SJSA1 (cell line): ENCODE measurements around the gene PDZRN4. TPM values are rescaled to one million over a fixed set of nuclear protein-coding genes. Genes with fewer than 3 reads are reported as not detected.
"Not testable (repeated sequence)": the region's sequence is repeated elsewhere in the genome, so short reads cannot be mapped to it uniquely, and the experiment has no call there.

Experiments
- DNase-seq, 2 experiments: peaks; one replicate each; pipeline ENCODE4 v3.0.0-alpha.2; 2015 to 2020; ENCODE audit warnings: low spot score in 2 of 2, low read depth in 1 of 2
- H3K27ac ChIP-seq: fragments of 250-450 bp; sonication (Bioruptor Pico); 2 replicates; pipeline ENCODE4 v1.5.1; 2020; ENCODE audit warnings: mild to moderate bottlenecking, moderate library complexity
- H3K27me3 ChIP-seq: fragments of 250-450 bp; sonication (Bioruptor Pico); replicated peaks from 2 replicates; pipeline ENCODE4 v1.5.1; 2020; ENCODE audit warnings: mild to moderate bottlenecking, moderate library complexity
- H3K36me3 ChIP-seq: fragments of 250-450 bp; sonication (Bioruptor Pico); 2 replicates; pipeline ENCODE4 v1.5.1; 2020; ENCODE audit warnings: mild to moderate bottlenecking
- H3K4me1 ChIP-seq: fragments of 250-450 bp; sonication (Bioruptor Pico); replicated peaks from 2 replicates; pipeline ENCODE4 v1.6.1; 2021; ENCODE audit warnings: mild to moderate bottlenecking
- H3K4me3 ChIP-seq: fragments of 250-450 bp; sonication (Bioruptor Pico); 2 replicates; pipeline ENCODE4 v1.5.1; 2020; ENCODE audit warnings: mild to moderate bottlenecking
- H3K9me3 ChIP-seq: fragments of 250-450 bp; sonication (Bioruptor Pico); replicated peaks from 2 replicates; pipeline ENCODE4 v1.5.1; 2020; ENCODE audit warnings: mild to moderate bottlenecking
- total RNA-seq: library from RNA; depleted of rRNA; stranded (reverse); fragments of >200 nt; shearing (Covaris generic); gene quantifications from 2 replicates; pipeline ENCODE4 v1.2.3, GENCODE V29; 2014; rRNA removed

Gene PDZRN4
- not detected in 2 replicates for total RNA-seq

DNA sequence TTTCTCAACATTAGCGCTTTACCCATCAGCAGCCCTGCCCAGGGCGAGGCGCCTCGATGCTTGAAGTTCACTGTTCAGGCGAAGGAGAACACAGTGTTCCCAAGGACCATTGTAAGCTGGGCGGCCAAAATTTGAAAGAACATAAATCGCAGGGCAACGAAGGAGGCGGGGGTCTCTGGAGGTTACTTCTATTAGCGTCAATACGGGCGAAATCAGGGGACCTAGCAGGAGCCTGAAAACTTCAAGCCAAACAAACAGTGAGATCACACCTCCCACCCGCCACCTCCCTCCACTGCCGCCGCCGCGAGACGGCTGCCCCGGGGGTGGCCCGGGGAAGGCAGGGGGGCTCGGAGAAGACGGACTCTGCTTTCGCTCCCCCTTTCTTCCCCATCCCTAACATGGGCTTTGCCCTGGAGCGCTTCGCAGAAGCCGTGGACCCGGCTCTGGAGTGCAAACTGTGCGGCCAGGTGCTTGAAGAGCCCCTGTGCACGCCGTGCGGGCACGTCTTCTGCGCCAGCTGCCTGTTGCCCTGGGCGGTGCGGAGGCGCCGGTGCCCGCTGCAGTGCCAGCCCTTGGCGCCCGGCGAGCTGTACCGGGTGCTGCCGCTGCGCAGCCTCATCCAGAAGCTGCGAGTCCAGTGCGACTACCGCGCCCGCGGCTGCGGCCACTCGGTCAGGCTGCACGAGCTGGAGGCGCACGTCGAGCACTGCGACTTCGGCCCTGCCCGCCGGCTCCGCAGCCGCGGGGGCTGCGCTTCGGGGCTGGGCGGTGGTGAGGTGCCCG, at the start of gene PDZRN4:
TSS of gene PDZRN4 (plus strand) at position 263 of the 783 bp plus-strand sequence.
- H3K36me3 ChIP-seq: no peaks in the 10 kb centered on the region
- peak in 1 of 2 experiments; percentile 3 for DNase-seq
- no peak within 1 kb of the TSS for H3K27ac ChIP-seq
- H3K4me1 ChIP-seq: peaks cover 10% of the 10 kb centered on the region
- peak within 1 kb of the TSS; percentile 16 for H3K4me3 ChIP-seq
- H3K9me3 ChIP-seq: no peaks in the 10 kb centered on the region
- peaks cover 43% of the 10 kb centered on the region for H3K27me3 ChIP-seq

DNA sequence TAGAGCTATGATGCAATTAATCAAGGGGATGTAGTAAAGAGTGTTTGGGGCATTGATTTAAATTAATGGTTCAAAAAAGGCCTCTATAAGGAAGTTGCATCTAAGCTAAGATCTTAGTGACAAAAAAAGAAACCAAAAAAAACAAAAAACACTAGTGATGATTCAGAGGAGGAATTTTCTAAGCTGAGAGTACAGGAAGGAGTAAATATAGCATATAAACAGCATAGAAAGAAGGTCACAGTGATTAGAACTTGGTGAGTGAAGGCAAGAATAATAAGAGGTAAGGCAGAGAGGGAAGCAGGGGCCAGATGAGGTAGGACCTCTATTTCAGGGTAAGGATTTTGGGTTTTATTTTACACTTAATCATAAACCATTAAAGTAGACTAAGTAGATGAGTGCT, 48.0 kb upstream of the PDZRN4 start:
- H3K9me3 ChIP-seq: no peaks in the 10 kb centered on the region
- H3K27me3 ChIP-seq: no peaks in the 10 kb centered on the region
- no peak overlapping the region for H3K27ac ChIP-seq
- H3K4me1 ChIP-seq: peaks cover 10% of the 10 kb centered on the region
- no peaks in the 10 kb centered on the region for H3K36me3 ChIP-seq
- peak in 1 of 2 experiments; percentile 22 for DNase-seq
- no peak overlapping the region for H3K4me3 ChIP-seq

DNA sequence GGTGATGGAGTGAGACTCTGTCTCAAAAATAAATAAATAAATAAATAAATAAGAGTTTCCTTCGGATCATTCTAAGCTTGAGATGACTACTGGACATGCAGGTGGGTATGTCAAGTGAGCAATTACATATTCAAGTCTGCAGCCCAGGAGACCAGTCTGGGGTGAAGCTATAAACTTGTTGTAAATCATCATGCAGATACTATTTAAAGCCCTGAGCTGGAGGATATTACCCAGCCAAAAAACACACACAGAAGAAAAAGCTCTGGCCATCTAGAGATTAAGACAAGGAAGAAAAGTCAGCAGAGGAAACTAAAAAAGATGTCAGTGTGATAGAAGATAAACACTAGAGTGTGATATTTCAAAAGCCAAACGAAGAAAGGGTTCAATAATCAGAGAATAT, 47.0 kb upstream of the PDZRN4 start:
- no peaks in the 10 kb centered on the region for H3K27me3 ChIP-seq
- H3K4me1 ChIP-seq: peaks cover 10% of the 10 kb centered on the region
- DNase-seq: no peak
- H3K9me3 ChIP-seq: no peaks in the 10 kb centered on the region
- H3K27ac ChIP-seq: no peak overlapping the region
- H3K4me3 ChIP-seq: no peak overlapping the region
- H3K36me3 ChIP-seq: no peaks in the 10 kb centered on the region

DNA sequence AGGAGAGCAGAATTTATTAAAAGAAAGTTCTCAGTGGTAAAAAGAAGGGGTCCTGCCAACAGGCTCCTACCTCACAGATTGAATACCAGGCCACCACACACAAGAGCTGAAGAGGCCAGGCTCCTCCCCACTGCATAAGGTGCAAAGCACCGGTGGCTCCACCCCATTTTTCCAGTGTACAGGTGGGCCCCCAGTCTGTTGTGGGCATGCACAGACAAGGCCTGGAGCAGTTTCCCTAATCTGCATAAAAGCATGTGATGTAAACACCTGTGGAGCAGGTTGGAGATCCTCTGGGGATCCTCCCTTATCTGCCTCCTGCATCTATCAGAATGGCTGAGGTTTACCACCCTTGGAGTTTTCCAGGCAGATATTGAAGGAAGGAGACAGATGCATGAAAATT, 45.7 kb upstream of the PDZRN4 start:
- H3K27ac ChIP-seq: no peak overlapping the region
- H3K4me3 ChIP-seq: no peak overlapping the region
- no peaks in the 10 kb centered on the region for H3K9me3 ChIP-seq
- H3K4me1 ChIP-seq: peaks cover 10% of the 10 kb centered on the region
- no peak for DNase-seq
- H3K27me3 ChIP-seq: no peaks in the 10 kb centered on the region
- no peaks in the 10 kb centered on the region for H3K36me3 ChIP-seq

DNA sequence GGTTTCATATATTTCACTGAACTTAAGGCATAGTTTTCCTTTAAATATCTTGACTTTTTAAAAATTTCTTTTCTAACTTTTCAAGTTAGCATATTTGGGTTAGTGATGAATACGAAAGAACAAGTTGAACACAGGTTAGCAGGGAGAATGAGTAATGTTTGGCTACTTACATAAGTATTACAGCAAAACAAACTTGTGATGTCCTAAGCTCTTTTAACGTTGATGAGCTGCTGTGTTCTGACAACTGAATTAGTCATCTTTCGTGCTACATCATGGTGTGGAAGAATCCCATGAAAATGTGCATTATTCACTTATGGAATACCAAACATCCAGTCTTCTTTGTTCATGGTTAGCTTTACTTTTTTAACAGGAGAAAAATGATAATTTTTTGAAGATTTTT, 36.3 kb upstream of the PDZRN4 start:
- no peaks in the 10 kb centered on the region for H3K9me3 ChIP-seq
- H3K36me3 ChIP-seq: no peaks in the 10 kb centered on the region
- no peak overlapping the region for H3K27ac ChIP-seq
- H3K4me3 ChIP-seq: no peak overlapping the region
- no peak for DNase-seq
- H3K27me3 ChIP-seq: no peaks in the 10 kb centered on the region
- H3K4me1 ChIP-seq: no peaks in the 10 kb centered on the region

DNA sequence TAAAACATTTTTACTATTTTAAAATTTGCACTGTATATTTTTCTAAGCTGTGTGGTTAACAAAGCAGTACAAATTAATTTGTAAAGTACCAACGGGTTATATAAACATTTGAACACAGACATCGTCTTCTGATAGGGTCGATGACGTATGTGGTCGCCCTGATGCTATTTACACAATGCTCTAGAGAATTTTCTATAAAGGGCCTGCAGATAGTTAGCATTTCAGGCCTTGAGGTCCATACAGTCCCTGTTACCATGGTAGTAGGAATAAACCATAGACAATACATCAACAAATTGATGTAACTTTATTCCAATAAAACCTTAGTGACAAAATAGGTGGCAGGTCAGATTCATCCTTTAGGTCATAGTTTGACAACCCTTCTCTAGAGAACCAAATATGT, 25.7 kb upstream of the PDZRN4 start:
- H3K27ac ChIP-seq: no peak overlapping the region
- no peaks in the 10 kb centered on the region for H3K4me1 ChIP-seq
- no peaks in the 10 kb centered on the region for H3K9me3 ChIP-seq
- H3K36me3 ChIP-seq: no peaks in the 10 kb centered on the region
- no peak overlapping the region for H3K4me3 ChIP-seq
- DNase-seq: no peak
- H3K27me3 ChIP-seq: no peaks in the 10 kb centered on the region

DNA sequence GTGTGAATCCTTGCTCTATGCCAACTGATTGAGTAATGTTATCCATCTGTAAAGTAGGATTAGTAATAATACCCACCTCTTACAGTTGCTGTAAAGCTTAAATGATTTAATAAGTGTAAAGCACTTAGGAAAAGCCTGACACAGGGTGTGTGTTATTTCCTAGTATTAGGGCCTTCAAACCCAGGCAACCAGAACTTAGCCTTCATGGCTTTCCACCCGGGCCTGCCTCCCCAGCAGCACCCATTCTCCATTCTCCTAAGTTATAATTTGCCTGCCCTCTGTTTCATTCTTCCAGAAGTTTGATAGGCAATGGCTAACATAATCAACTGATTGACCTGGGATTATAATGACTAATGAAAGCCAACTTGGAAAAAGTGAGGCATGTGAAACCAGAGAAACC, 20.4 kb upstream of the PDZRN4 start:
- no peaks in the 10 kb centered on the region for H3K27me3 ChIP-seq
- no peaks in the 10 kb centered on the region for H3K9me3 ChIP-seq
- H3K4me1 ChIP-seq: no peaks in the 10 kb centered on the region
- no peaks in the 10 kb centered on the region for H3K36me3 ChIP-seq
- no peak for DNase-seq
- no peak overlapping the region for H3K27ac ChIP-seq
- no peak overlapping the region for H3K4me3 ChIP-seq

- H3K27me3 ChIP-seq: no peaks in the 10 kb centered on the region
- H3K9me3 ChIP-seq: no peaks in the 10 kb centered on the region
- no peak overlapping the region for H3K4me3 ChIP-seq
- H3K36me3 ChIP-seq: no peaks in the 10 kb centered on the region
- H3K4me1 ChIP-seq: no peaks in the 10 kb centered on the region
- no peak for DNase-seq
- no peak overlapping the region for H3K27ac ChIP-seq
Measured at GRCh38 chr12:41174602-41175001, 13.5 kb upstream of the PDZRN4 start.

GRCh38 chr12:41179507-41179906, 8.6 kb upstream of the PDZRN4 start:
- H3K36me3 ChIP-seq, H3K4me1 ChIP-seq, H3K27ac ChIP-seq, H3K4me3 ChIP-seq, H3K9me3 ChIP-seq, H3K27me3 ChIP-seq, DNase-seq: not testable (repeated sequence)

DNA sequence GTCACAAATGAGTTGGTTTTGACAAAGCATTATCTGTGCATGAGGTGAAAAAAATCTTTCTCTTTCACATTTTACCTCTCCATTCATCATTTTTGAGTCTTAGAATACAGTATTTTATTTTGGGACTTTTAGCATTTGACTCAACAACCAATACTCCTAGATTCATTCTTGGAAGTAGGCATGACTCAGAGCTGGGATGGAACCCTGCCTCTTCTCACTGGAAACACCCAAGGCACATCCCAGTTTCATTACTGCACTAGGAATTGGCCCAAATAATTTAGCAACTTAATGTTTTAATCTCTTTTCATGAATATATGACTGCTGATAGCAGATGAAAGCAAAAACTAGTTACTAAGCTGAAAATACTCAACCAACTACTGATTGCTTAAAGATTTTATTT, 3.3 kb upstream of the PDZRN4 start:
- no peak overlapping the region for H3K27ac ChIP-seq
- no peak overlapping the region for H3K4me3 ChIP-seq
- H3K27me3 ChIP-seq: peaks cover 31% of the 10 kb centered on the region
- no peak for DNase-seq
- H3K9me3 ChIP-seq: no peaks in the 10 kb centered on the region
- H3K36me3 ChIP-seq: no peaks in the 10 kb centered on the region
- peaks cover 10% of the 10 kb centered on the region for H3K4me1 ChIP-seq

DNA sequence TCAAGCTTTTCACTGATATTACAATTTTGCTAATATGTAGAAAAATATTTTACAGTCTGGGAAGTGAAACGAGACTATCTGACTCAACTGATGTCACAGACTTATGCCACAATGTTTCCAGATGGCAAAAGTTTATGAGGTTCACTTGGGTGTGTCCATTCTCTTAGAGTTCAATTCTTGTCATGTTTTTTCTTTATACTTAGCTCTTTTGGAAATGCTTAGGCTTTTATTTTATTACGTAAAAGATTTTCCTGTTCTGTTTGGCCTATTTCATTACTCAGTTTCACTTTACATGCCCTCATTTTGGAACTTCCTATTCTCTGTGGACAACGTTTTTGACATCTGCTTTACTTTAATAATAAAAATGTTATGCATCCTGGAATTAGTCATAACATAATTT, 2.1 kb upstream of the PDZRN4 start:
- Histone ChIP-seq H3K4me3 (no peak overlapping the region), H3K36me3 (no peaks in the 10 kb centered on the region)
- DNase-seq: no peak

GRCh38 chr12:41188841-41189394, 798 bp downstream of the PDZRN4 start:
- H3K27ac ChIP-seq: no peak overlapping the region
- no peak overlapping the region; the same call in 1 of the 2 replicates for H3K4me3 ChIP-seq
- H3K9me3 ChIP-seq: no peaks in the 10 kb centered on the region
- H3K27me3 ChIP-seq: peaks cover 43% of the 10 kb centered on the region
- H3K36me3 ChIP-seq: no peaks in the 10 kb centered on the region
- peaks cover 10% of the 10 kb centered on the region for H3K4me1 ChIP-seq
- DNase-seq: no peak

More for the DNA sequence above, 2.1 kb upstream of the PDZRN4 start:
- peaks cover 39% of the 10 kb centered on the region for H3K27me3 ChIP-seq
- H3K27ac ChIP-seq: no peak overlapping the region
- no peaks in the 10 kb centered on the region for H3K9me3 ChIP-seq
- H3K4me1 ChIP-seq: peaks cover 10% of the 10 kb centered on the region

- Histone ChIP-seq H3K27me3 (peaks cover 43% of the 10 kb centered on the region), H3K36me3 (no peaks in the 10 kb centered on the region), H3K27ac (no peak overlapping the region), H3K9me3 (no peaks in the 10 kb centered on the region), H3K4me1 (peaks cover 10% of the 10 kb centered on the region), H3K4me3 (no peak overlapping the region)
- peak in 1 of 2 experiments; percentile 5 for DNase-seq
Measured at GRCh38 chr12:41189395-41190251, 1.5 kb downstream of the PDZRN4 start.

DNA sequence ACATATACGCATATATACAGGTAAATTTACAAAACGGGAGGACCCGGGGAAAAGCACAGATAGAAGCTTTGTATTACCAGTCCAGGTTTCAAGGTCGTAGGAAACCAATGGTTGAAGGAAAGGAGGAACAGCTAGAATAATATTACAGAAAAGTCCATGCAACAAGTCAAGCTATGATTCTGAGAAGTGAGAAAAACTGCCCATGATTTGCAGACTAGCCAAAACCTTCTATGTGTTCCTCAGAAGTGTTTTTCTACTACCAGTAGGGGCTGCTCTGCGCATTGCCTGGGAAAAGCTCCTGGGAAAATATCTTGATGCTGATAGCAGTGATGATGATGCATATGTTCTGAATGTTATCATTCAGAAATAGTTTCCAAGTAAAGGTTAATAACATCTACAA, 2.2 kb downstream of the PDZRN4 start:
- H3K27me3 ChIP-seq: peaks cover 43% of the 10 kb centered on the region
- H3K9me3 ChIP-seq: no peaks in the 10 kb centered on the region
- H3K27ac ChIP-seq: no peak overlapping the region
- no peak overlapping the region for H3K4me3 ChIP-seq
- no peaks in the 10 kb centered on the region for H3K36me3 ChIP-seq
- peak in 1 of 2 experiments; percentile 14 for DNase-seq
- H3K4me1 ChIP-seq: peaks cover 10% of the 10 kb centered on the region
